Stimulated activated CD8-positive, alpha-beta memory T cell treated with anti-CD3 and anti-CD28 coated beads, Interleukin-4, amount 100 ng/mL, for 4 hours (primary cell): ENCODE data around the gene SCAP.

Experiments used
- DNase-seq, 2 donors: peaks; one replicate each; pipeline ENCODE4 v3.0.0-alpha.2; 2020; ENCODE audit warnings: low read depth in 2 of 2, low spot score in 1 of 2

SCAP gene

GRCh38 chr3:47432673-47433072, 43.1 kb downstream of the SCAP start:
- DNase-seq: no peak

GRCh38 chr3:47431225-47431624, 44.5 kb downstream of the SCAP start:
- no peak for DNase-seq

- DNase-seq: no peak
Observed at GRCh38 chr3:47430606-47431005, 45.1 kb downstream of the SCAP start.

- no peak for DNase-seq
Observed at GRCh38 chr3:47429476-47430270, 46.1 kb downstream of the SCAP start.

- no peak for DNase-seq
Observed at GRCh38 chr3:47428662-47429061, 47.1 kb downstream of the SCAP start.

GRCh38 chr3:47427866-47428265, 47.9 kb downstream of the SCAP start:
- no peak for DNase-seq

GRCh38 chr3:47425959-47426358, 49.8 kb downstream of the SCAP start:
- DNase-seq: no peak

GRCh38 chr3:47425383-47425778, 50.4 kb downstream of the SCAP start:
- no peak for DNase-seq

- no peak for DNase-seq
Observed at GRCh38 chr3:47424434-47425382, 51.0 kb downstream of the SCAP start.

- DNase-seq: no peak
Observed at GRCh38 chr3:47423548-47424145, 52.1 kb downstream of the SCAP start.

GRCh38 chr3:47422743-47423142, 53.0 kb downstream of the SCAP start:
- DNase-seq: no peak

GRCh38 chr3:47421741-47422649, 53.7 kb downstream of the SCAP start:
- no peak for DNase-seq

- DNase-seq: peak; percentile 67 to 78
Observed at GRCh38 chr3:47420511-47421484, 54.9 kb downstream of the SCAP start.

GRCh38 chr3:47420044-47420430, 55.7 kb downstream of the SCAP start:
- DNase-seq: no peak

GRCh38 chr3:47419083-47420043, 56.4 kb downstream of the SCAP start:
- DNase-seq: no peak

GRCh38 chr3:47418167-47419082, 57.3 kb downstream of the SCAP start:
- DNase-seq: no peak

GRCh38 chr3:47416041-47416440, 59.7 kb downstream of the SCAP start:
- DNase-seq: no peak
